Retina (tissue), 1 donor: ENCODE measurements around the gene NANOGP8.
A peak's percentile ranks its signal among the peaks of the same experiment; 100 is the strongest.
"Not testable (repeated sequence)": the region's sequence is repeated elsewhere in the genome, so short reads cannot be mapped to it uniquely, and the experiment has no call there.

Experiments used
- DNase-seq: peaks from one replicate; pipeline ENCODE4 v3.0.0-alpha.2; 2016

The NANOGP8 gene

GRCh38 chr15:35085176-35085919 is at the start of gene NANOGP8:
Gene NANOGP8 (minus strand): TSS chr15:35085295. CDS start chr15:35085110, 185 bp downstream.
- DNase-seq, result not testable (repeated sequence)

- no peak for DNase-seq
Measured at GRCh38 chr15:35134299-35134698, 49.2 kb upstream of the NANOGP8 start.

- no peak for DNase-seq
Measured at GRCh38 chr15:35130245-35130644, 45.1 kb upstream of the NANOGP8 start.

- DNase-seq, result no peak
Measured at GRCh38 chr15:35129361-35129760, 44.3 kb upstream of the NANOGP8 start.

DNA sequence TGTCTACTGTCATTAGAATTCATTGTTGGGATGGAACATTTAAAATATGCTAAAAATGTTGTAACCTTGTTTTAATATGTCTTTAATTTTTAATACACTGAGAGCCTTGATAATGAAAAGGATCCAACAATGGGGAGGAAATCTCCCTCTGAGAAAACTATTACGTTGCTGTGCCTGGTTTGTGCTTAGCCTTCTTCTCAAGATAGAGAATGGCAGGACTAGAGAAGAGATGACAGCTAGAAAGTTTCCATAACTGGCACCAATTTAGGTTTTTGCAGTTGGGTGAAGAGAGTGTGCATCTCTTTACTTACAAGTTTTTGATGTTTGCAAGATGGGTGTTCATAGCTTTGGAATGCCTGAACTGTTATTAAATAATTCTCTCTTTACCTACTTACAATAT is 42.6 kb upstream of the NANOGP8 start:
- no peak for DNase-seq

DNA sequence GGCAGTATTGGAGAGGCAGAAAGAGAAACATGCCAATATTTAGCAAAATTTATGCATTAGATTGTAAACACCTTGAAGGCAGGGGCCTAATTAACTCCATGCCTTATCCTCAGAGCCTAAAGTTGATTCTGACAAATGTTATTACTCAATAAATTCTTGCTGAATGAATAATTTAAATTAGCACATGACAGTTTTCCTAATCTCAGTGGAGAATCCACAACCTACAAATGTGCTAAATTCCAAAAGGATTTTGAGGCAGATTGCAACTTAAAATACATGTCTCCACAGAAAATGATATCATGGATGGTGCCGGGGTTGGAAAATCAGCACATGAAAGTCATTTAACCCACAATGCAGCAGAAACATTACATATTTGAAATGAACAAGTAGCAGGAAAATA is 41.1 kb upstream of the NANOGP8 start:
- no peak for DNase-seq

- no peak for DNase-seq
Measured at GRCh38 chr15:35123743-35124142, 38.6 kb upstream of the NANOGP8 start.

DNA sequence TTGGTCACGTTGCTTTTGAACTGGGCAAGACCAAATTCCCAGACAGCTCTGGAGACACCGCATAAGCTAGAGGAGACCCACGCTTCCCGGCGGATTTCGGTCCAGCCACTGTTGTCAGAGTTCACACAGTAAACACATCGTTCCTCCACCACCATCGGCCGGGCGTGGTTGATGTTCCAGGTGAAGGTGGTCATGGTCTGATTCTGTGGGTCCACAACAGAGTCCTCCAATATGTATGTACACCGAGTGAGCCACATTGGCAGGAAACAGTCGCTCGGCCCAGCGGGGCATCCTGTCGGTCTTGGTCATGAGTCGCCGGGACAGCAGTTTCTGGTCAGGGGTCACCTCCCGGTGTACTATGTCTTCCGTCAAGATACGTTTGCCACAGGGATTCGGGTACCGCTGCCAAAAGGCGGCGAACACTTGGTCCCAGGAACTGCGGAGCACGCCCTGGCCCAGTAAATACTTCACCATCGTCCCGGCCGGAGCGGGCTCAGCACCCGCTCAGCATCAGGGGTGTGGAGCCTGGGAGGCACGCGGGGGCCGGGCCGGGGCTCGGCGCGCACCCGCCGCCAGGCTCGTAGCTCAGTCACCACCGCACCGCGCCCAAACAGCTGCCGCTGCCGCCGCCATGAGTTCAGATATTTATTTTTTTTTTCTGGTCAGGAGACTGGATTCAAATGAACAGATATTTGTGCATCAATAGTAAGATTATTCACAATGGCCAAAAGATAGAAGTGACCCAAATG is 36.7 kb upstream of the NANOGP8 start:
- no peak for DNase-seq

GRCh38 chr15:35120173-35120572 is 35.1 kb upstream of the NANOGP8 start:
- no peak for DNase-seq

DNA sequence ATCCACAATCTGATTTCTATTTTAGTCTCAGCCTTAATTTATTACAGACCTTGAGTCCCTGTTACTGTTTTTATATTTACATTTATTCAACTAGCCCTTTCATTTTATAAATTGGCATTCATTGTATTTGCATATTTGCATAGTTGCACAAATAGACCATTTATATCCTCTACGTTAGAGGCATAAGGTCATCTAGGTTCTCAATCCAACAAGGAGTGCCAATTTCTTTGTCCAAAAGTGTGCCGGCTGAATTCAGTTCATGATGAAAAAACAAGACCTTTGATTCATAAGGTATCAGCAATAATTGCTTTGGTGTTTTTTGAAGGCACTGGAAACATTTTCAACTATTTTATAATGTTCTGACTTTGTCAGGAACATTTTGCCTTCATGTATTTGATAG is 33.9 kb upstream of the NANOGP8 start:
- no peak for DNase-seq

GRCh38 chr15:35117543-35118265 is 32.6 kb upstream of the NANOGP8 start:
- DNase-seq, result no peak

DNA sequence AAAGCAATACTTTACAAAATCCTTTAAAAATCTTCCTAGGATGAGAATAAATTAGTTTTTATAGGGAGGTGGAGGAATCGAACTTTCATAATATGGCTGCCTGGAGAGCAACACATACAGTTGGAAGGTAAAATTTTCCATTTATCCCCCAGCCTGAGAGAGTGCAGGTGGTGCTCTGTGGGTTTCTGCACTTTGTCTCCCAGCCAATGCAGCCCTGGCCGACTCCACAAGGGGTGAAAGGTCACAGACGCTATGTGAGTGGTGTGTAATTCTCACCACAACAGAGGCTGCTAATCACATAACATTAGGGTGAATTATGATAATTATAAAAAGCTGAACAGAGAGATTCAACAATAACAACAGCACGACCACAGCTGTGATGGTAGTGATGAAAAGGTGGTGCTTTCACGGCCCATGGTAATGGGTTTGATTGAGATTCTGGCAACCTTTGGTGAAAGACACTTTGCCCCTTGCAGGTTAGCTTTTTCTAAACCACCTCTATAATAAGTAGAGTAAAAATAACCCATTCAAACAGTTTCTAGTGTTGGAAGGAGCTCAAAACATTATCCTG is 30.1 kb upstream of the NANOGP8 start:
- no peak for DNase-seq

DNA sequence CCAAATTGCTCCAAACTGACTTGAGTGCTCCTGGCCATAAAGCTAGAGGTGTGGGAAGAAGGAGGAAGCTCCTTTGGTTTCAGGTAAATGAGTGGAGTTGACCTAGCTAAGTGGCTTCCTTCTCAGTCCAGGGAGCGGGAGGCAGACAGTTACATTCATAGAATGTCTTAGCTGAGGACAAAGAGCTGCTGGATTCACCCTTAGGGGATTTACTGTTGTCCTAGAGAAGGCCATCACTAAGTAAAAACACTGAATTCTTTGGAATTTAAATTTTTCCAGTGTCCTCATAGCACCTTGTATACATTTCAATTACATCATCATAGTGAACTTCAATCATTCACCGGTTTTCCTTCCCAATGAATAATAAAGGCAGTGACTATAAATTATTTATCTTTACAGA is 27.3 kb upstream of the NANOGP8 start:
- DNase-seq, result no peak

DNA sequence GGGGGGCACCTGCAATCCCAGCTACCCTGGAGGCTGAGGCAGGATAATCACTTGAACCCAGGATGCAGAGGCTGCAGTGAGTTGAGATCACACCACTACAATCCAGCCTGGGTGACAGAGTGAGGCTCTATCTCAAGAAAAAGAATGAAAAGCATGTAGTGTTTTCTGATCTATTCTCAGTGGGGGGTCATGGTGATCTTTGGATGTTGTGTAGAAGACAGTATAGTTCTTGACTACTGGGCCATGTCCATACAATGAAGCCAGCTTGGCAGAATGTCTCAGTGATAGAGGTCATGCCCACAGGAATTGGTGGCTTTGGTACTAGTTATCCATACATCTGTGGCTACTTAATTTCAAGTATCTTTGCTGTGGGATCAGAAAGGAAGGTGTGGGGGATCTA is 26.8 kb upstream of the NANOGP8 start:
- no peak for DNase-seq

DNA sequence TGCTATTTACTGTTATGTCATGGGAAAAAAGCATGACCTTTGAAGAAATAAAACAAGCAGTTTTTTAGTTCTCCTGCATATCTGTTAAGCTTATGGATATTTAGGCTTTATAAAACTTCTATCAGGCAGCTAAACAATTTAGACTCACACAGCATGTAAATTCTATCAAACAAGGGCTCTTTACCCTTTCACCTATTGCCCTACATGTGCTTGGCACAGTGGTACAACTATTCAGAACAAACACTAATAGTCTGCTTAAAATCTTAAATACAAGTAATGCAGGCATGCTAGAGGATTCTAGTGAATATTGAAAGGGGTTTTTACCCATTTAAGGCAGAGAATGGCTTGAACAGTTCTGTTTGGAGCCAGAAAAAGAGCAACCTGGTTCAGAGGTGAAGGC is 23.4 kb upstream of the NANOGP8 start:
- no peak for DNase-seq

DNA sequence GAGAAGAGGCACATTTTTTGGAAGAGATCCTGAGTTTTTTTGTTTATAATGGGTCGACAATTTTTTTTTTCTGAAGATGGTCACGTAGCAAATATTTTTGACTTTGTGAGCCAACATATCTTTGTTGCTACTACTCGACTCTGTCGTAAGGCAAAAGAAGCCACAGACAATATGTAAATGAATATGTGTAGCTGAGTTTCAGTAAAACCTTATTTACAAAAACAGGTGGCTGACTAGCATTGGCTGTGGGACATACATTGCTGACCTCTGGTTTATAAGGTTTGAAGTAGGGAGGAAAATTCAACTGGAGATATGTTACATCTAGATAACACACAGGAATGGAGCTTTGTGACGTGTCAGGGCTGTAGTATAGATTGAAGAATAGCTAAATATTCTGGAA is 22.5 kb upstream of the NANOGP8 start:
- no peak for DNase-seq

DNA sequence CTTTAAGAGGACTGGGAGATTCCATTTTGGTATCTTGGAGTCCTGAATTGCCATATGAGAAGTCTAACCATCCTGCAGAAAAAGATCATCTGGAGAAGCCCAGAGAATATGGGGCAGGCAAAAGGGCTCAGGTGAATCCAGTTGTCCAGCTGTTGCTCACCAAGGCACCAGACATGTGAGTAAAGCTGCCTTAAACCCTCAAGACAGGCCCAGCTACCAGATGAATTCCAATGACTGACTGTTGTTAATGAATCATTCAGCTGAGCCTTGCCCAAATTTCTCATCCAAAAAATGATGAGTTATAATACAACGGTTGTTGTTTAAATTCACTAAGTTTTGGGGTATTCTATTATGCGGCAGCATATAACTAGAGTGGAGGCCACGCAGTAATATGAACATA is 22.0 kb upstream of the NANOGP8 start:
- no peak for DNase-seq

- peak; percentile 20 for DNase-seq
Measured at GRCh38 chr15:35104526-35105147, 19.5 kb upstream of the NANOGP8 start.

DNA sequence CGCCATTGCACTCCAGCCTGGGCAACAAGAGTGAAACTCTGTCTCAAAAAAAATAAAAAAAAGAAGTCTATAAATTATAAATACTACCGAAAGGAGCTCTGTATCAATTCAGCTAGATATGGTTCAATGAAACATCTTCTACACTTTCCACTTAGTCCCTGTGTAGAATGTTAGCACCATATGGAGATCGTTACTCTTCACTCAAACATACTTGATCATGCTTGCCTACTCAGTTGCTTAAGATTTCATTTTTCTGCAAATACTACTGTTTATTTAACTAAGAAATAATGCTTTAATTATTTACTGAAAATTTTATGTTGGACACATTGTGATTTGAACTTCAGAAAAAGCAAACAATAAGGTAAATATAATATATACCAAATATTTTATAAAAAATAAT is 17.1 kb upstream of the NANOGP8 start:
- no peak for DNase-seq

GRCh38 chr15:35101335-35101734 is 16.2 kb upstream of the NANOGP8 start:
- DNase-seq, result no peak

- no peak for DNase-seq
Measured at GRCh38 chr15:35098737-35099136, 13.6 kb upstream of the NANOGP8 start.

GRCh38 chr15:35095941-35096340 is 10.8 kb upstream of the NANOGP8 start:
- DNase-seq, result no peak

DNA sequence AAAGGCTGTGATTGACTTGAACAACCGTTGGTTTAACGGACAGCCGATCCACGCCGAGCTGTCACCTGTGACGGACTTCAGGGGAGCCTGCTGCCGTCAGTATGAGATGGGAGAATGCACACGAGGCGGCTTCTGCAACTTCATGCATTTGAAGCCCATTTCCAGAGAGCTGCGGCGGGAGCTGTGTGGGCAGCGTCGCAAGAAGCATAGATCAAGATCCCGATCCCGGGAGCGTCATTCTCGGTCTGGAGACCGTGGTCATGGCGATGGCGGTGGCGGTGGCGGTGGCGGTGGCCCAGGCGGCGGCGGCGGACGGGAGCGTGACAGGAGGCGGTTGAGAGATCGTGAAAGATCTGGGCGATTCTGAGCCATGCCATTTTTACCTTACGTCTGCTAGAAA is 7.8 kb upstream of the NANOGP8 start:
- DNase-seq, result no peak
